Rectal smooth muscle tissue (tissue), 1 donor: Measurements from ENCODE around the gene GLYR1.
"Not testable (repeated sequence)": the region's sequence is repeated elsewhere in the genome, so short reads cannot be mapped to it uniquely, and the experiment has no call there.

Source experiments
- H3K27ac ChIP-seq: one replicate; pipeline ENCODE4 v1.7.0; 2013; ENCODE audit warnings: low read depth, low read length, inconsistent platforms
- H3K27me3 ChIP-seq: one replicate; pipeline ENCODE4 v1.7.0; 2013; ENCODE audit warnings: low read length; ENCODE audit not compliant: control insufficient read depth, insufficient read depth
- H3K36me3 ChIP-seq: one replicate; pipeline ENCODE4 v1.7.0; 2013; ENCODE audit warnings: low read length; ENCODE audit not compliant: control insufficient read depth, insufficient read depth
- H3K4me1 ChIP-seq: one replicate; pipeline ENCODE4 v1.7.0; 2013; ENCODE audit warnings: low read length; ENCODE audit not compliant: control insufficient read depth, insufficient read depth
- H3K4me3 ChIP-seq: one replicate; pipeline ENCODE4 v1.7.0; 2013; ENCODE audit warnings: low read length
- H3K9ac ChIP-seq: one replicate; pipeline ENCODE4 v1.7.0; 2013; ENCODE audit warnings: low read length

Gene GLYR1

GRCh38 chr16:4846901-4847773, at the start of gene GLYR1, which contains the start of gene UBN1:
Gene GLYR1, minus strand, starts transcription at chr16:4847288. Its CDS starts 23 bp downstream, at chr16:4847265.
Gene UBN1, plus strand, starts transcription at chr16:4847481. Its CDS starts 5,437 bp downstream, at chr16:4852918.
- peaks cover 13% of the 10 kb centered on the region for H3K4me1 ChIP-seq

GRCh38 chr16:4896761-4897160, 49.7 kb upstream of the GLYR1 start:
- not testable (repeated sequence) for H3K27ac ChIP-seq, H3K4me3 ChIP-seq, H3K36me3 ChIP-seq, H3K9ac ChIP-seq, H3K4me1 ChIP-seq, H3K27me3 ChIP-seq

More at GRCh38 chr16:4846901-4847773, at the start of gene GLYR1, which contains the start of gene UBN1:
- H3K4me3 ChIP-seq = peak within 1 kb of the TSS; percentile 86
- peak within 1 kb of the TSS; percentile 90 for H3K27ac ChIP-seq
- peaks cover 14% of the 10 kb centered on the region for H3K36me3 ChIP-seq
- H3K9ac ChIP-seq = peak within 1 kb of the TSS; percentile 83
- no peaks in the 10 kb centered on the region for H3K27me3 ChIP-seq

- Histone ChIP-seq H3K27ac (no peak overlapping the region), H3K36me3 (no peaks in the 10 kb centered on the region)
Observed at GRCh38 chr16:4895366-4895765, 48.3 kb upstream of the GLYR1 start.

GRCh38 chr16:4894276-4895150, 47.4 kb upstream of the GLYR1 start:
- no peaks in the 10 kb centered on the region for H3K4me1 ChIP-seq
- H3K27me3 ChIP-seq = no peaks in the 10 kb centered on the region
- H3K9ac ChIP-seq = no peak overlapping the region
- H3K36me3 ChIP-seq = peaks cover 3% of the 10 kb centered on the region
- H3K27ac ChIP-seq = no peak overlapping the region
- H3K4me3 ChIP-seq = no peak overlapping the region

More at GRCh38 chr16:4895366-4895765, 48.3 kb upstream of the GLYR1 start:
- Histone ChIP-seq H3K27me3 (no peaks in the 10 kb centered on the region), H3K4me3 (no peak overlapping the region), H3K9ac (no peak overlapping the region), H3K4me1 (no peaks in the 10 kb centered on the region)

GRCh38 chr16:4893103-4893862, 46.2 kb upstream of the GLYR1 start:
- H3K36me3 ChIP-seq = peaks cover 3% of the 10 kb centered on the region
- H3K27ac ChIP-seq = no peak overlapping the region
- no peaks in the 10 kb centered on the region for H3K27me3 ChIP-seq
- H3K9ac ChIP-seq = no peak overlapping the region
- no peaks in the 10 kb centered on the region for H3K4me1 ChIP-seq
- H3K4me3 ChIP-seq = no peak overlapping the region

GRCh38 chr16:4892361-4893102, 45.4 kb upstream of the GLYR1 start:
- Histone ChIP-seq H3K27me3 (no peaks in the 10 kb centered on the region), H3K4me3 (no peak overlapping the region), H3K27ac (no peak overlapping the region), H3K4me1 (no peaks in the 10 kb centered on the region), H3K36me3 (peaks cover 8% of the 10 kb centered on the region), H3K9ac (no peak overlapping the region)

- H3K27ac ChIP-seq = no peak overlapping the region
- peaks cover 8% of the 10 kb centered on the region for H3K36me3 ChIP-seq
- no peak overlapping the region for H3K4me3 ChIP-seq
- H3K4me1 ChIP-seq = no peaks in the 10 kb centered on the region
- H3K27me3 ChIP-seq = no peaks in the 10 kb centered on the region
- no peak overlapping the region for H3K9ac ChIP-seq
Observed at GRCh38 chr16:4891886-4892216, 44.8 kb upstream of the GLYR1 start.

- Histone ChIP-seq H3K27me3 (no peaks in the 10 kb centered on the region), H3K4me3 (no peak overlapping the region), H3K27ac (no peak overlapping the region), H3K36me3 (peaks cover 9% of the 10 kb centered on the region), H3K9ac (no peak overlapping the region), H3K4me1 (no peaks in the 10 kb centered on the region)
Observed at GRCh38 chr16:4891097-4891885, 44.2 kb upstream of the GLYR1 start.

- Histone ChIP-seq H3K27ac (no peak overlapping the region), H3K27me3 (no peaks in the 10 kb centered on the region), H3K4me1 (no peaks in the 10 kb centered on the region), H3K9ac (no peak overlapping the region), H3K4me3 (no peak overlapping the region), H3K36me3 (peaks cover 12% of the 10 kb centered on the region)
Observed at GRCh38 chr16:4890686-4891085, 43.6 kb upstream of the GLYR1 start.

GRCh38 chr16:4890026-4890425, 42.9 kb upstream of the GLYR1 start:
- Histone ChIP-seq H3K9ac (no peak overlapping the region), H3K27ac (no peak overlapping the region), H3K36me3 (peaks cover 15% of the 10 kb centered on the region), H3K4me1 (no peaks in the 10 kb centered on the region), H3K4me3 (no peak overlapping the region), H3K27me3 (no peaks in the 10 kb centered on the region)
